Gastrocnemius medialis (tissue), 4 donors: ENCODE data around the gene KAT8. TPM values are rescaled to one million over a fixed set of nuclear protein-coding genes. Genes with fewer than 3 reads are reported as not detected.
"Not testable (repeated sequence)": the region's sequence is repeated elsewhere in the genome, so short reads cannot be mapped to it uniquely, and the experiment has no call there.

ENCODE experiments used
- ATAC-seq, 2 donors: fragments of 150-250 bp; one replicate each; pipeline ENCODE4 v1.9.1; 2016
- DNase-seq, 2 donors: peaks; one replicate each; pipeline ENCODE4 v3.0.0-alpha.2; 2019
- H3K27ac ChIP-seq, 4 donors: fragments of 200-600 bp; sonication (generic); 1 replicate in 1 of 4; 2 replicates in 3 of 4; pipeline ENCODE4 v1.5.1; 2016 to 2018; ENCODE audit warnings: mild to moderate bottlenecking in 2 of 4, moderate library complexity in 1 of 4
- H3K27me3 ChIP-seq, 3 donors: fragments of 200-600 bp; sonication (generic) in 2 of 3; 1 replicate in 1 of 3; 2 replicates in 2 of 3; pipeline versions ENCODE4 v1.5.1 to v1.6.0; 2016 to 2019; ENCODE audit warnings: mild to moderate bottlenecking in 1 of 3, moderate library complexity in 1 of 3
- H3K36me3 ChIP-seq, 2 donors: fragments of 200-600 bp; sonication (generic) in 1 of 2; one replicate each; pipeline ENCODE4 v1.5.1; 2017 to 2018
- H3K4me1 ChIP-seq, 2 donors: fragments of 200-600 bp; sonication (generic) in 1 of 2; one replicate each; pipeline ENCODE4 v1.5.1; 2016 to 2017; ENCODE audit warnings: mild to moderate bottlenecking in 2 of 2
- H3K4me3 ChIP-seq, 4 donors: fragments of 200-600 bp; sonication (generic) in 3 of 4; 1 replicate in 1 of 4; 2 replicates in 3 of 4; pipeline ENCODE4 v1.5.1; 2016 to 2019; ENCODE audit warnings: mild to moderate bottlenecking in 2 of 4
- H3K9me3 ChIP-seq, 3 donors: fragments of 200-600 bp; sonication (generic) in 2 of 3; 1 replicate in 1 of 3; 2 replicates in 2 of 3; pipeline ENCODE4 v1.5.1; 2016 to 2019
- CTCF ChIP-seq, 5 experiments: fragments of 450-650 bp in 3 of 5; fragments of 200-600 bp in 2 of 5; sonication (generic) in 2 of 5; IDR thresholded peaks in 4 of 5; conservative IDR thresholded peaks in 1 of 5; 1 replicate in 4 of 5; 2 replicates in 1 of 5; pipeline ENCODE4 v1.5.1; 2016 to 2019; ENCODE audit warnings: antibody characterized with exemption in 5 of 5, mild to moderate bottlenecking in 3 of 5, moderate library complexity in 3 of 5
- POLR2A ChIP-seq, 2 donors: fragments of 450-650 bp; IDR thresholded peaks; one replicate each; pipeline ENCODE4 v1.6.1; 2017; ENCODE audit warnings: antibody characterized with exemption in 2 of 2, mild to moderate bottlenecking in 2 of 2, moderate library complexity in 2 of 2
- in situ Hi-C, 4 donors: fragments of 200-750 bp; cut with MboI; loops; one replicate each; pipeline versions ENCODE4 v1.15.0 to v1.8.0; 2017; ENCODE audit warnings: low sequenced_read_pairs in 4 of 4
- intact Hi-C: fragments of 100-400 bp; cut with DNase I; formaldehyde crosslinking; loops from one replicate; pipeline ENCODE4 v1.15.1; 2023; ENCODE audit warnings: low total_unique reads
- total RNA-seq, 4 donors: library from RNA; depleted of rRNA; stranded (reverse); fragments of >200 nt; gene quantifications; one replicate each; pipeline versions ENCODE4 v1.1.0 to v1.2.3, GENCODE V29; 2016

The KAT8 gene
- total RNA-seq, 4 donors from 2014 or later: 44.3 to 102 (median 54.3) TPM

- no peak for ATAC-seq
- no peak overlapping the region for H3K27ac ChIP-seq
- no peak for DNase-seq
- H3K4me3 ChIP-seq: no peak overlapping the region
- peaks cover 12 to 16% of the 10 kb centered on the region in 2 donors for H3K4me1 ChIP-seq
- in situ Hi-C loops (no loop called here), intact Hi-C loops (no loop called here)
- no peaks in the 10 kb centered on the region for H3K27me3 ChIP-seq
- no peaks in the 10 kb centered on the region for H3K9me3 ChIP-seq
- TF ChIP-seq CTCF (IDR thresholded peaks at IDR 0.05 in 4 of 5, conservative IDR thresholded peaks at IDR 0.05 in 1 of 5) (no peak), POLR2A (IDR thresholded peaks at IDR 0.05) (no peak)
- peaks cover 0 to 13% of the 10 kb centered on the region in 2 donors for H3K36me3 ChIP-seq
Measured at GRCh38 chr16:31136287-31136662, 18.8 kb downstream of the KAT8 start.

GRCh38 chr16:31136822-31137499, 19.5 kb downstream of the KAT8 start:
- intact Hi-C loops, in situ Hi-C loops, ATAC-seq, H3K4me3 ChIP-seq, H3K27ac ChIP-seq, H3K27me3 ChIP-seq, H3K36me3 ChIP-seq, DNase-seq, H3K9me3 ChIP-seq: not testable (repeated sequence)
- H3K4me1 ChIP-seq: peaks cover 18 to 22% of the 10 kb centered on the region in 2 donors

GRCh38 chr16:31138621-31139578, 21.4 kb downstream of the KAT8 start:
- Histone ChIP-seq H3K4me3 (peak overlapping the region in 2 of 4 donors; percentile 9 to 44), H3K27me3 (no peaks in the 10 kb centered on the region), H3K27ac (peak overlapping the region; percentile 49 to 74 (median 68)), H3K36me3 (no peaks in the 10 kb centered on the region), H3K4me1 (peaks cover 19 to 22% of the 10 kb centered on the region in 2 donors), H3K9me3 (no peaks in the 10 kb centered on the region)
- intact Hi-C loops (loop anchor here (1.0 kb wide), 1 partner anchor 21 kb away; no protein-coding TSS in a partner anchor), in situ Hi-C loops (no loop called here)
- DNase-seq (peak; percentile 91 to 96), ATAC-seq (peak; percentile 61 to 69)
- TF ChIP-seq POLR2A (IDR thresholded peaks at IDR 0.05): peak in 1 of 2 donors; percentile 18
- TF ChIP-seq CTCF (IDR thresholded peaks at IDR 0.05 in 4 of 5, conservative IDR thresholded peaks at IDR 0.05 in 1 of 5): no peak

GRCh38 chr16:31141071-31141469, 23.6 kb downstream of the KAT8 start:
- H3K9me3 ChIP-seq: not testable (repeated sequence)

GRCh38 chr16:31141489-31142108, 24.1 kb downstream of the KAT8 start:
- H3K27ac ChIP-seq: peak overlapping the region; percentile 79 to 88 (median 82)
- DNase-seq (peak in 1 of 2 donors; percentile 56), ATAC-seq (peak; percentile 12 to 19)
- TF ChIP-seq POLR2A (IDR thresholded peaks at IDR 0.05): no peak
- no peak for TF ChIP-seq CTCF (IDR thresholded peaks at IDR 0.05 in 4 of 5, conservative IDR thresholded peaks at IDR 0.05 in 1 of 5)
- in situ Hi-C loops: no loop called here
- no peaks in the 10 kb centered on the region for H3K9me3 ChIP-seq
- H3K36me3 ChIP-seq: no peaks in the 10 kb centered on the region
- no peaks in the 10 kb centered on the region for H3K27me3 ChIP-seq
- intact Hi-C loops: loop anchor here (1.0 to 2.0 kb wide), 8 partner anchors 23 to 317 kb away; partner anchors contain the start of genes ARMC5, STX4, VKORC1 and ZNF646
- H3K4me3 ChIP-seq: peak overlapping the region; percentile 19 to 75 (median 43)
- peaks cover 19 to 22% of the 10 kb centered on the region in 2 donors for H3K4me1 ChIP-seq

More at GRCh38 chr16:31141071-31141469, 23.6 kb downstream of the KAT8 start:
- H3K4me3 ChIP-seq, ATAC-seq, intact Hi-C loops, H3K36me3 ChIP-seq, H3K27me3 ChIP-seq, DNase-seq, in situ Hi-C loops: not testable (repeated sequence)
- Histone ChIP-seq H3K27ac (peak overlapping the region; percentile 79 to 88 (median 82)), H3K4me1 (peaks cover 19 to 22% of the 10 kb centered on the region in 2 donors)
